Tibial nerve (tissue), 4 donors: ENCODE data around the gene INPP5A. TPM values are rescaled to one million over a fixed set of nuclear protein-coding genes. Genes with fewer than 3 reads are reported as not detected.

Source experiments
- DNase-seq, 2 donors: peaks; one replicate each; pipeline ENCODE4 v3.0.0-alpha.2; 2019; ENCODE audit warnings: low spot score in 2 of 2
- H3K27ac ChIP-seq, 4 donors: fragments of 200-600 bp; sonication (generic) in 3 of 4; one replicate each; pipeline ENCODE4 v1.5.1; 2017 to 2019; ENCODE audit warnings: mild to moderate bottlenecking in 1 of 4
- H3K27me3 ChIP-seq, 2 donors: fragments of 200-600 bp; sonication (generic) in 1 of 2; one replicate each; pipeline versions ENCODE4 v1.5.1 to v1.6.0; 2017 to 2019
- H3K36me3 ChIP-seq, 3 donors: fragments of 200-600 bp; sonication (generic); one replicate each; pipeline ENCODE4 v1.5.1; 2018 to 2019
- H3K4me1 ChIP-seq, 4 donors: fragments of 200-600 bp; sonication (generic) in 3 of 4; one replicate each; pipeline ENCODE4 v1.5.1; 2017 to 2019
- H3K4me3 ChIP-seq, 4 donors: fragments of 200-600 bp; sonication (generic) in 3 of 4; one replicate each; pipeline ENCODE4 v1.5.1; 2017 to 2019; ENCODE audit warnings: mild to moderate bottlenecking in 1 of 4, moderate library complexity in 1 of 4
- H3K9me3 ChIP-seq, 4 donors: fragments of 200-600 bp; sonication (generic) in 3 of 4; one replicate each; pipeline ENCODE4 v1.5.1; 2017 to 2019
- EP300 ChIP-seq, 2 donors: sonication (generic); formaldehyde crosslinking; IDR thresholded peaks; one replicate each; pipeline ENCODE4 v1.6.1; 2017; ENCODE audit warnings: antibody characterized with exemption in 2 of 2, mild to moderate bottlenecking in 1 of 2
- POLR2A ChIP-seq, 2 donors: fragments of 450-650 bp; IDR thresholded peaks; one replicate each; pipeline ENCODE4 v1.6.1; 2017; ENCODE audit warnings: antibody characterized with exemption in 2 of 2, mild to moderate bottlenecking in 2 of 2, moderate library complexity in 2 of 2
- WGBS, 2 donors: methylation state at CpG; one replicate each; pipeline ENCODE4 v1.1.5; 2018; 5-methylcytosine and 5-hydroxymethylcytosine counted together
- total RNA-seq, 4 donors: library from RNA; depleted of rRNA; stranded (reverse); fragments of >200 nt; gene quantifications; one replicate each; pipeline ENCODE4 v1.1.0, GENCODE V29; 2016
- TF ChIP-seq, protein P1 (sequence below), 5 experiments: fragments of 200-600 bp in 3 of 5; fragments of 450-650 bp in 2 of 5; sonication (generic) in 3 of 5; IDR thresholded peaks; one replicate each; pipeline ENCODE4 v1.5.1; 2016 to 2019; ENCODE audit warnings: antibody characterized with exemption in 5 of 5, mild to moderate bottlenecking in 3 of 5, moderate library complexity in 2 of 5

Gene INPP5A
- total RNA-seq, 4 donors from 2014 or later: 73.8 to 101 (median 86.2) TPM

DNA sequence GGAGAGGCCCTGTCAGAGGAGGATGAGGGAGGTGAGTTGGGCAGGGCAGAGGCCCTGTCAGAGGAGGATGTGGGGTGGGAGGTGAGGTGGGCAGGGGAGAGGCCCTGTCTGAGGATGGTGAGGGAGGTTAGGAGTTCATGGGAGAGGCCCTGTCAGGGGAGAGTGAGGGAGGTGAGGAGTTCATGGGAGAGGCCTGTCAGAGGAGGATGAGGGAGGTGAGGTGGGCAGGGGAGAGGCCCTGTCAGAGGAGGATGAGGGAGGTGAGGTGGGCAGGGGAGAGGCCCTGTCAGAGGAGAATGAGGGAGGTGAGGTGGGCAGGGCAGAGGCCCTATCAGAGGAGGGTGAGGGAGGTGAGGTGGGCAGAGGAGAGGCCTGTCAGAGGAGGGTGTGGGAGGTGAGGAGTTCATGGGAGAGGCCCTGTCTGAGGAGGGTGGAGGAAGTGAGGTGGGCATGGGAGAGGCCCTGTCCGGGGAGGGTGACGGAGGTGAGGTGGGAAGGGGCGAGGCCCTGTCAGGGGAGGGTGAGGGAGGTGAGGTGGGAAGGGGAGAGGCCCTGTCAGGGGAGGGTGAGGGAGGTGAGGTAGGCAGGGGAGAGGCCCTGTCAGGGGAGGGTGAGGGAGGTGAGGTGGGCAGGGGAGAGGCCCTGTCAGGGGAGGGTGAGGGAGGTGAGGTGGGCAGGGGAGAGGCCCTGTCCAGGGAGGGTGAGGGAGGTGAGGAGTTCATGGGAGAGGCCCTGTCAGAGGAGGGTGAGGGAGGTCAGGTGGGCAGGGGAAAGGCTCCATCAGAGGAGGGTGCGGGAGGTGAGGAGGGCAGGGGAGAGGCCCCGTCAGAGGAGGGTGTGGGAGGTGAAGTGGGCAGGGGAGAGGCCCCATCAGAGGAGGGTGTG is 73.7 kb downstream of the INPP5A start:
- H3K9me3 ChIP-seq: no peaks in the 10 kb centered on the region
- TF ChIP-seq EP300 (IDR thresholded peaks at IDR 0.05): no peak
- no peak for TF ChIP-seq POLR2A (IDR thresholded peaks at IDR 0.05)
- TF ChIP-seq, protein P1, sequence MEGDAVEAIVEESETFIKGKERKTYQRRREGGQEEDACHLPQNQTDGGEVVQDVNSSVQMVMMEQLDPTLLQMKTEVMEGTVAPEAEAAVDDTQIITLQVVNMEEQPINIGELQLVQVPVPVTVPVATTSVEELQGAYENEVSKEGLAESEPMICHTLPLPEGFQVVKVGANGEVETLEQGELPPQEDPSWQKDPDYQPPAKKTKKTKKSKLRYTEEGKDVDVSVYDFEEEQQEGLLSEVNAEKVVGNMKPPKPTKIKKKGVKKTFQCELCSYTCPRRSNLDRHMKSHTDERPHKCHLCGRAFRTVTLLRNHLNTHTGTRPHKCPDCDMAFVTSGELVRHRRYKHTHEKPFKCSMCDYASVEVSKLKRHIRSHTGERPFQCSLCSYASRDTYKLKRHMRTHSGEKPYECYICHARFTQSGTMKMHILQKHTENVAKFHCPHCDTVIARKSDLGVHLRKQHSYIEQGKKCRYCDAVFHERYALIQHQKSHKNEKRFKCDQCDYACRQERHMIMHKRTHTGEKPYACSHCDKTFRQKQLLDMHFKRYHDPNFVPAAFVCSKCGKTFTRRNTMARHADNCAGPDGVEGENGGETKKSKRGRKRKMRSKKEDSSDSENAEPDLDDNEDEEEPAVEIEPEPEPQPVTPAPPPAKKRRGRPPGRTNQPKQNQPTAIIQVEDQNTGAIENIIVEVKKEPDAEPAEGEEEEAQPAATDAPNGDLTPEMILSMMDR (IDR thresholded peaks at IDR 0.05): no peak
- H3K27ac ChIP-seq: no peak overlapping the region
- no peak overlapping the region for H3K4me3 ChIP-seq
- no peak for DNase-seq
- WGBS, 2 donors: 80 to 84% methylated on average over 5 of the region's 5 CpGs
- peaks cover 0 to 20% (median 0%) of the 10 kb centered on the region in 3 donors for H3K36me3 ChIP-seq
- H3K4me1 ChIP-seq: peaks cover 0 to 16% (median 9%) of the 10 kb centered on the region in 4 donors
- no peaks in the 10 kb centered on the region for H3K27me3 ChIP-seq

- no peak overlapping the region for H3K27ac ChIP-seq
- H3K4me3 ChIP-seq: no peak overlapping the region
- no peaks in the 10 kb centered on the region for H3K9me3 ChIP-seq
- no peaks in the 10 kb centered on the region for H3K27me3 ChIP-seq
- TF ChIP-seq, protein P1 (IDR thresholded peaks at IDR 0.05): no peak
- TF ChIP-seq EP300 (IDR thresholded peaks at IDR 0.05): no peak
- no peak for TF ChIP-seq POLR2A (IDR thresholded peaks at IDR 0.05)
- no peak for DNase-seq
- WGBS, 2 donors: 68 to 72% methylated on average over 3 of the region's 3 CpGs
- peaks cover 0 to 9% (median 4%) of the 10 kb centered on the region in 4 donors for H3K4me1 ChIP-seq
- peaks cover 0 to 27% (median 0%) of the 10 kb centered on the region in 3 donors for H3K36me3 ChIP-seq
Observed at GRCh38 chr10:132611986-132612385, 74.4 kb downstream of the INPP5A start.

GRCh38 chr10:132612571-132613504 is 75.3 kb downstream of the INPP5A start:
- TF ChIP-seq EP300 (IDR thresholded peaks at IDR 0.05) (no peak), POLR2A (IDR thresholded peaks at IDR 0.05) (no peak)
- TF ChIP-seq, protein P1 (IDR thresholded peaks at IDR 0.05): no peak
- no peaks in the 10 kb centered on the region for H3K27me3 ChIP-seq
- no peak overlapping the region for H3K27ac ChIP-seq
- no peak overlapping the region for H3K4me3 ChIP-seq
- peaks cover 0 to under 1% (median 0%) of the 10 kb centered on the region in 4 donors for H3K4me1 ChIP-seq
- 71 to 78% methylated on average over 27 of the region's 27 CpGs for WGBS, 2 donors
- H3K36me3 ChIP-seq: peaks cover 0 to 36% (median 0%) of the 10 kb centered on the region in 3 donors
- no peak for DNase-seq
- H3K9me3 ChIP-seq: no peaks in the 10 kb centered on the region

- no peak for DNase-seq
- Histone ChIP-seq H3K4me1 (no peaks in the 10 kb centered on the region), H3K27ac (no peak overlapping the region), H3K9me3 (no peaks in the 10 kb centered on the region), H3K4me3 (no peak overlapping the region), H3K27me3 (no peaks in the 10 kb centered on the region), H3K36me3 (peaks cover 0 to 36% (median 0%) of the 10 kb centered on the region in 3 donors)
- 95% methylated on average over 21 to 22 of the region's 22 CpGs for WGBS, 2 donors
- TF ChIP-seq, protein P1 (IDR thresholded peaks at IDR 0.05): no peak
- no peak for TF ChIP-seq EP300 (IDR thresholded peaks at IDR 0.05)
- no peak for TF ChIP-seq POLR2A (IDR thresholded peaks at IDR 0.05)
Observed at GRCh38 chr10:132613566-132614348, 76.2 kb downstream of the INPP5A start.
